ENCODE measurements around the gene HNRNPH3. TPM values are rescaled to one million over a fixed set of nuclear protein-coding genes. Genes with fewer than 3 reads are reported as not detected.
"Not testable (repeated sequence)": the region's sequence is repeated elsewhere in the genome, so short reads cannot be mapped to it uniquely, and the experiment has no call there.

HNRNPH3 gene
- total RNA-seq: 100 to 1,000 TPM; 170 to 171 TPM

GRCh38 chr10:68331455-68332258 lies at the start of gene HNRNPH3:
HNRNPH3 (plus strand) TSS chr10:68332064; CDS start chr10:68337222, 5,158 bp downstream.
- CTCF ChIA-PET: interaction anchor here (0.6 kb wide), 2 partner anchors 18 to 110 kb away, joined by 3 read pairs; no protein-coding TSS in a partner anchor

DNA sequence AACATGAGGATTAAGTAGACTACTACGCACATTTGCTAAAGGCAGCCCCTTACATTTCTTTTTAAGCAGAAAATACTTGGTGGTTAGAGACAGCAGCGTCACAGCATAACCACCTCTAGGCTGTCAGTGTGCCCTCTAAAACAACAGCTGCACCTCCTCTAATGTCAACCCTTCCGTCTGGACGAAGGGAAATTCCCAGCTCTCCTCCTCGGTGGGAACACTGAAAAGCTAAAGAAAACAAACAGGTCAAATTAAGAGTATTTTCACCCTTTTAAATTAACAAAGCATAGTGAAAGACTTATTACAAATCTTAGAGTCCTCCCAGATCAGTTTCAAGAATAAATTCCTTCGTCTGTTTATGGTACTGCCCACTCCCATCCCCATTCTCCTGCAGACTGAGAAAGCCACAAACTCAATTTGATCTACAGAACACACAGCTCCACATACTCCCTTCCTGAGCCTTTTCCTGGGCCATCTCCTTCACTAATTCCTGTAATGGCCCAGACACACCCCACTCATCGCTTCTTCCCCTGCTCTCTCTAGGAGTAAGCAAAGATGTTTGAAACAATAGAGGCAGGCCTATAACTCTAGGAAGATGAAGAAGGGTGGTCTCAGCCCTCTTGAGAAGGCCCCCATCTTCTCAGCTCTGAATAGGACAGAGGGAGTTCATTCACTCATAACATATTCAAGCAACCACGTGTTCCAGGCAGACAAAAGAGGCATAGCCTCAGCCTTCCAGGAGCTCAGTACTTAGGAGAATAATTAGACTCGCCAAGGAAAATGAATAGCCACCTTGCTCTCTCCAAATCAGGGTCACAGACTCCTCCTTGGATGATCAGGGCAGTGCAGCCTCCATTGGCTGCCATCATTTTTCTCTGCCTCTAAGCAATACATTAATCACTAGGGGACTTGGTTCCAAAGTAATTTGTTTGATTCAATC lies 47.5 kb upstream of the HNRNPH3 start:
- POLR2A ChIA-PET: interaction anchor here (1.0 kb wide), 1 partner anchor 12 kb away, joined by 3 read pairs; no protein-coding TSS in a partner anchor
- CTCF ChIA-PET: interaction anchor here (1.4 kb wide), 1 partner anchor 17 kb away, joined by 3 read pairs; no protein-coding TSS in a partner anchor

More at GRCh38 chr10:68331455-68332258, at the start of gene HNRNPH3:
- POLR2A ChIA-PET: interaction anchor here (0.5 to 1.4 kb wide), 7 partner anchors 17 to 566 kb away, joined by 3 to 8 read pairs (median 7); partner anchors contain the start of genes HERC4 and RUFY2

GRCh38 chr10:68288717-68289116 lies 43.1 kb upstream of the HNRNPH3 start:
- CTCF ChIA-PET: no interaction called here
- POLR2A ChIA-PET: no interaction called here

DNA sequence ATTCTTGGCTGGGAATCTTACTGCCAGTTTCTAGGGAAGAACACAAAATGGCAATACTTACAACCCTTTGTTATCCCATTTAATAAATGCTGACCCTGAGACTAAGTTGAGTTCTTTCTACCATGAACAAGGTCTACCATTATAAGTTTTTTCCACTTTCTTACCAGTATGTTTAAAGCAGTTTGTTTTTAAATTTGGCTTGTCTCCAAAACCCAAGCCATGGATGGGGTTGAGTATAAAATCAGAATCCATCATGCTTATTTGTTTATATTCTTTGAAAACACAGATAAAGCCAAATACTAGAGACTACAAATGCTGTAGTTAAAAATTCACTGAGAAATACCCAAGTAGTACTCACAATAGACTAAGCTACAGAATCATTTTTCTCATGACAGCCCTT lies 41.1 kb upstream of the HNRNPH3 start:
- ChIA-PET CTCF (no interaction called here), POLR2A (no interaction called here)

- POLR2A ChIA-PET: no interaction called here
- CTCF ChIA-PET: no interaction called here
These were observed 34.8 kb upstream of the HNRNPH3 start for GRCh38 chr10:68296843-68297663.

DNA sequence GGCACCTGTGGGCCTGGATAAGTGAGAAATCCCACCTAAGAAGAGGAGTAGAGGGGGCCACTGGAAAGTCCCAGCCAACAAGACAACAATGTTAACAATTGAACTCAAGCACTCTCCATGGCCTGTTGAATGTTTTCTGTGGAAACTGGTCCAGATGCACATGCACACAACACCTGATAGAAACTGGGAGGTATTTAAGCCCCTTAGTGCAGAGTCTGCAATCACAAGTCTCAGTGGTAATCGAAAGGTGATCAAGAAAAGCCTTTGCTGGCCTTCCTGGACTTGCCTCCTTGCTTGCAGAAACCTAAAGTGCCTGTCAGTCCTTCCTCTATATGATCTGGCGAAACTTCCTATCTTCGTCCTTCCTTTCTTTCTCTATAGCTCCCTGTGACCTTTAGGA lies 30.6 kb upstream of the HNRNPH3 start:
- CTCF ChIA-PET: interaction anchor here (0.8 to 1.7 kb wide), 7 partner anchors 13 to 604 kb away, joined by 3 to 5 read pairs (median 3); no protein-coding TSS in a partner anchor
- POLR2A ChIA-PET: no interaction called here

- CTCF ChIA-PET: interaction anchor here (0.8 to 1.7 kb wide), 6 partner anchors 13 to 604 kb away, joined by 3 to 5 read pairs (median 4); no protein-coding TSS in a partner anchor
- POLR2A ChIA-PET: no interaction called here
These were observed 29.9 kb upstream of the HNRNPH3 start for GRCh38 chr10:68301790-68302502.

- ChIA-PET CTCF (interaction anchor here (0.7 to 1.7 kb wide), 4 partner anchors 90 to 605 kb away, joined by 3 to 5 read pairs (median 3); no protein-coding TSS in a partner anchor), POLR2A (no interaction called here)
These were observed 29.4 kb upstream of the HNRNPH3 start for GRCh38 chr10:68302503-68302823.

DNA sequence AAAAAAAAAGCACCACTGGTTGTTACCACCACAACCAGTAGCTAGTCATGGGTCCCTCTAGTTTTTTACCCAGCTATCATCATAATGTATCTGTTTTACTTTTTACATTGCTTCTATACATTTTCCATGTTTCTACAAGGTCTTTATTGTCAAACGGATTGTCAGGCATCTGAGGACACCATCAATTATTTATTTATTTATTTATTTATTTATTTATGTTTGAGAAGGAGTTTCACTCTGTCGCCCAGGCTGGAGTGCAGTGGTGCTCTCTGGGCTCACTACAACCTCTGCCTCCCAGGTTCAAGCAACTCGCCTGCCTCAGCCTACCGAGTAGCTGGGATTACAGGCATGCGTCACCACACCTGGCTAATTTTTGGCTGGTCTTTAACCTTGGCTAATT lies 29.0 kb upstream of the HNRNPH3 start:
- CTCF ChIA-PET: interaction anchor here (0.7 to 1.7 kb wide), 3 partner anchors 90 to 605 kb away, joined by 3 to 5 read pairs (median 3); no protein-coding TSS in a partner anchor
- POLR2A ChIA-PET: no interaction called here

- ChIA-PET CTCF (no interaction called here), POLR2A (no interaction called here)
These were observed 27.9 kb upstream of the HNRNPH3 start for GRCh38 chr10:68303849-68304412.

DNA sequence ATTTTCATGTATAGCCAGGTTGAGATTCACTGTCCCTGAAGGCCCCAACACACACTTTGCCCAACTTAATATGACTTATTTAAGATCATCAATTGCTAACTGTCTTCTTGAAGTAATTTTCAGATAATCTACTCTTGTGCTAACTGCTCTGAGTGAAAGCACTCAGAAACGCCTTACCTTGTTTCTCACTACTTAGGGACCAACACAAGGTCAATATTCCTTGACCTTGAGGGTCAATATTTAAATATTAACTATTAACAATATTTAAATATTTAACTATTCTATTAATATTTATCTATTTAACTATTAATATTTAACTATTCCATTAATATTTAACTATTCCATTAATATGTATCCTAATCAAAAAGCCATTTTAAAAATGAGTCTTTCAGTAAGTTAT lies 26.0 kb upstream of the HNRNPH3 start:
- CTCF ChIA-PET: no interaction called here
- POLR2A ChIA-PET: no interaction called here

GRCh38 chr10:68310531-68310930 lies 21.3 kb upstream of the HNRNPH3 start:
- ChIA-PET POLR2A (no interaction called here), CTCF (no interaction called here)

DNA sequence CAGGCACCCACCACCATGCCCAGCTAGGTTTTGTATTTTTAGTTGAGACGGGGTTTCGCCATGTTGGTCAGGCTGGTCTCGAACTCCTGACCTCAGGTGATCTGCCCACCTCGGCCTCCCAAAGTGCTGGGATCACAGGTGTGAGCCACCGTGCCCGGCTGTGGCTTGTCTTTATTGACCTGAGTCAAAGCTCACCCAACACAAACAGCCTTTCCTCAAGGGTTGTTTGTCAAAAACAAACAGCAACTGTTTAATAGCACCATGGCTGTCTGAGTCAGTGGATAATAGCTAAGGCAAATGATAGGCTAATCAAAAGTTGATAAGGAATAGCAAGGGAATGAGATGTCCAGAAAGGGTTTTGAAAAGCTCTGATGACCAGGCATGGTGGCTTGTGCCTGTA lies 16.9 kb upstream of the HNRNPH3 start:
- POLR2A ChIA-PET: not testable (repeated sequence)
- CTCF ChIA-PET: interaction anchor here (1.1 kb wide), 1 partner anchor 14 kb away, joined by 4 read pairs; no protein-coding TSS in a partner anchor

- POLR2A ChIA-PET: no interaction called here
These were observed 16.3 kb upstream of the HNRNPH3 start for GRCh38 chr10:68315582-68315981.

DNA sequence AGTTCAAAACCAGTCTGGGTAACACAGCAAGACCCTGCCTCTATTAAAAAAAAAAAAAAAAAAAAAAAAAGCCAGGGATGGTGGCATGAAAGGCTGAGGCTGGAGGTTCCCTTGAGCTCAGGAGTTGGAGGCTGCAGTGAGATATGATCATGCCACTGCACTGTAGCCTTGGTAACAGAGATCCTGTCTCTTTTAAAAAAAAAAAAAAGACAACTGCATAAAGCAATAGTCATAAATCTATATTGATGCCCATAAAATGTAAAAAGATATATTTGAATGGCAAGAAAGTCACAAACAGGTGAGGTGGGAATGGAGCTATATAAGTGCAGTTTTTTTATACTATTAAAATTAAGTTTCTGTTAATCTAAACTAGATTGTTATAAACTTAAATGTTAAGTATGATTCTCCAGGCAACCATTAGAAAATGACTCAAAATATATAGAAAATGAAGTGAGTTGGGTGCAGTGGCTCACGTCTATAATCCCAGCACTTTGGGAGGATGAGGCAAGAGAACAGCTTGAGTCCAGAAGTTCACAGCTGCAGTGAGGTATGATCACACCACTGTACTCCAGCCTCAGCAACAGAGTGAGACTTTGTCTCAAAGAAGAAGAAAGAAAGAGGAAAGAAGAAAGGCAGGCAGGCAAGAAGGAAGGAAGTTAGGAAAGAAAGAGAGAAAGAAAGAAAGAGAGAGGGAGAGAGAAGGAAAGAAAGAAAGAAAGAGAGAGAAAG lies 13.4 kb upstream of the HNRNPH3 start:
- POLR2A ChIA-PET: no interaction called here
- CTCF ChIA-PET: no interaction called here

More at GRCh38 chr10:68315582-68315981, 16.3 kb upstream of the HNRNPH3 start:
- CTCF ChIA-PET: no interaction called here

DNA sequence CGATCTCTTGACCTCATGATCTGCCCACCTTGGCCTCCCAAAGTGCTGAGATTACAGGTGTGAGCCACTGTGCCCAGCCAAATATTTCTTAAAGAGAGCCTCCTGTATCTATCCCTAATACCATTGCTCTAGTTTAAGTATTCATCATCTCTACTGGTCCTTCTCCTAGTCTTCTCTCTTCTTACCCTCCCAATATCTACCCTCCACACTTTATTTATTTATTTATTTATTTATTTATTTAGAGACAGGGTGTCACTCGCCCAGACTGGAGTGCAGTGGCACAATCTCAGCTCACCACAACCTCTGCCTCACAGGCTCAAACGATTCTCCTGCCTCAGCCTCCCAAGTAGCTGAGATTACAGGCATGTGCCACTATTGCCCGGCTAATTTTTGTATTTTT lies 7.5 kb upstream of the HNRNPH3 start:
- POLR2A ChIA-PET, CTCF ChIA-PET: not testable (repeated sequence)

- POLR2A ChIA-PET: no interaction called here
These were observed 3.7 kb upstream of the HNRNPH3 start for GRCh38 chr10:68327889-68328786.

More at GRCh38 chr10:68327889-68328786, 3.7 kb upstream of the HNRNPH3 start:
- CTCF ChIA-PET: interaction anchor here (0.7 kb wide), 1 partner anchor 21 kb away, joined by 3 read pairs; no protein-coding TSS in a partner anchor
